Activated CD8-positive, alpha-beta T cell treated with anti-CD3 and anti-CD28 coated beads for 36 hours (primary cell): Measurements from ENCODE around the gene TMPRSS4. TPM values are rescaled to one million over a fixed set of nuclear protein-coding genes. Genes with fewer than 3 reads are reported as not detected.
A peak's percentile ranks its signal among the peaks of the same experiment; 100 is the strongest.

ENCODE experiments used
- ATAC-seq: fragments of 200-7000 bp; cut with Tn5 transposase; one replicate; pipeline ENCODE4 v1.10.0; 2021; ENCODE audit warnings: mild to moderate bottlenecking, moderate library complexity
- CTCF ChIA-PET: fragments of 350-600 bp; sonication (Branson Sonifier 250); formaldehyde crosslinking; loops from one replicate; lab custom pipeline; 2021; ENCODE audit warnings: antibody characterized with exemption; lab: Charles Lee
- POLR2A ChIA-PET: fragments of 350-600 bp; sonication (Branson Sonifier 250); formaldehyde crosslinking; loops from one replicate; lab custom pipeline; 2021; ENCODE audit warnings: antibody characterized with exemption; lab: Charles Lee
- DNase-seq: peaks from one replicate; pipeline ENCODE4 v3.0.0-alpha.2; 2020
- H3K27ac Mint-ChIP-seq: one replicate; pipeline ENCODE4 v1.8.0; 2021; ENCODE audit warnings: mild to moderate bottlenecking, mixed read lengths
- H3K27me3 Mint-ChIP-seq: one replicate; pipeline ENCODE4 v1.8.0; 2021; ENCODE audit warnings: mixed read lengths
- H3K36me3 Mint-ChIP-seq: one replicate; pipeline ENCODE4 v1.8.0; 2021; ENCODE audit warnings: low read depth, mixed read lengths
- H3K4me1 Mint-ChIP-seq: one replicate; pipeline ENCODE4 v1.8.0; 2021; ENCODE audit warnings: low read depth, mixed read lengths
- H3K4me3 Mint-ChIP-seq: one replicate; pipeline ENCODE4 v1.8.0; 2021; ENCODE audit warnings: mild to moderate bottlenecking, moderate library complexity, mixed read lengths
- H3K9me3 Mint-ChIP-seq: one replicate; pipeline ENCODE4 v1.8.0; 2021; ENCODE audit warnings: mixed read lengths
- CTCF ChIP-seq: fragments of 200-600 bp; IDR thresholded peaks from one replicate; pipeline ENCODE4 v1.8.0; 2022; ENCODE audit warnings: antibody characterized with exemption, mild to moderate bottlenecking
- intact Hi-C: fragments of 100-400 bp; cut with micrococcal nuclease; formaldehyde crosslinking; loops from one replicate; pipeline ENCODE4 v1.10.0; 2022
- total RNA-seq, 2 experiments: library from RNA; stranded (reverse); gene quantifications; one replicate each; pipeline ENCODE4 v1.2.3, GENCODE V29; 2021

Gene TMPRSS4
- not detected for total RNA-seq

GRCh38 chr11:118076754-118077281 lies at the start of gene TMPRSS4:
Gene TMPRSS4 (plus strand): TSS chr11:118077078. CDS start chr11:118077303, 225 bp downstream.
- TF ChIP-seq CTCF = no peak
- CTCF ChIA-PET = interaction anchor here (0.6 to 1.1 kb wide), 2 partner anchors 24 to 232 kb away, joined by 3 read pairs; no protein-coding TSS in a partner anchor
- Mint-ChIP-seq H3K27ac (peak within 1 kb of the TSS; percentile 5), H3K9me3 (no peaks in the 10 kb centered on the region), H3K36me3 (no peaks in the 10 kb centered on the region), H3K4me1 (no peaks in the 10 kb centered on the region), H3K4me3 (no peak within 1 kb of the TSS), H3K27me3 (no peaks in the 10 kb centered on the region)
- intact Hi-C loops = no loop called here
- ATAC-seq = no peak
- POLR2A ChIA-PET = no interaction called here
- no peak for DNase-seq

GRCh38 chr11:118027694-118028093 lies 49.2 kb upstream of the TMPRSS4 start:
- Mint-ChIP-seq H3K4me1 (peaks cover 26% of the 10 kb centered on the region), H3K9me3 (peaks cover 4% of the 10 kb centered on the region), H3K36me3 (no peaks in the 10 kb centered on the region), H3K4me3 (no peak overlapping the region), H3K27me3 (no peaks in the 10 kb centered on the region), H3K27ac (no peak overlapping the region)
- no peak for DNase-seq
- intact Hi-C loops = no loop called here
- ChIA-PET POLR2A (interaction anchor here (0.7 kb wide), 1 partner anchor 12 kb away, joined by 3 read pairs; no protein-coding TSS in a partner anchor), CTCF (interaction anchor here (1.0 to 1.1 kb wide), 3 partner anchors 12 to 77 kb away, joined by 3 to 6 read pairs (median 3); no protein-coding TSS in a partner anchor)
- no peak for ATAC-seq
- no peak for TF ChIP-seq CTCF

- peaks cover 4% of the 10 kb centered on the region for H3K9me3 Mint-ChIP-seq
- H3K4me3 Mint-ChIP-seq = no peak overlapping the region
- DNase-seq (no peak), ATAC-seq (no peak)
- intact Hi-C loops = no loop called here
- H3K27ac Mint-ChIP-seq = no peak overlapping the region
- H3K36me3 Mint-ChIP-seq = no peaks in the 10 kb centered on the region
- no peak for TF ChIP-seq CTCF
- no peaks in the 10 kb centered on the region for H3K27me3 Mint-ChIP-seq
- ChIA-PET CTCF (interaction anchor here (0.7 to 3.0 kb wide), 6 partner anchors 8 to 184 kb away, joined by 3 to 23 read pairs (median 3); no protein-coding TSS in a partner anchor), POLR2A (interaction anchor here (1.1 kb wide), 1 partner anchor 12 kb away, joined by 4 read pairs; no protein-coding TSS in a partner anchor)
- H3K4me1 Mint-ChIP-seq = peaks cover 34% of the 10 kb centered on the region
Measured at GRCh38 chr11:118028626-118029025, 48.3 kb upstream of the TMPRSS4 start.

- ATAC-seq (peak; percentile 49), DNase-seq (no peak)
- H3K9me3 Mint-ChIP-seq = peaks cover 4% of the 10 kb centered on the region
- peaks cover 33% of the 10 kb centered on the region for H3K4me1 Mint-ChIP-seq
- intact Hi-C loops = no loop called here
- ChIA-PET CTCF (no interaction called here), POLR2A (interaction anchor here (1.9 kb wide), 1 partner anchor 31 kb away, joined by 5 read pairs; no protein-coding TSS in a partner anchor)
- H3K27ac Mint-ChIP-seq = peak overlapping the region; percentile 74
- H3K27me3 Mint-ChIP-seq = no peaks in the 10 kb centered on the region
- H3K36me3 Mint-ChIP-seq = no peaks in the 10 kb centered on the region
- no peak overlapping the region for H3K4me3 Mint-ChIP-seq
- no peak for TF ChIP-seq CTCF
Measured at GRCh38 chr11:118033443-118033842, 43.4 kb upstream of the TMPRSS4 start.

- CTCF ChIA-PET = interaction anchor here (1.3 to 1.6 kb wide), 2 partner anchors 9 to 11 kb away, joined by 4 to 6 read pairs; no protein-coding TSS in a partner anchor
- POLR2A ChIA-PET = interaction anchor here (0.7 to 2.7 kb wide), 4 partner anchors 9 to 45 kb away, joined by 3 to 17 read pairs (median 4); no protein-coding TSS in a partner anchor
- DNase-seq = no peak
- Mint-ChIP-seq H3K36me3 (no peaks in the 10 kb centered on the region), H3K9me3 (no peaks in the 10 kb centered on the region), H3K27ac (peak overlapping the region; percentile 77), H3K27me3 (no peaks in the 10 kb centered on the region), H3K4me1 (peaks cover 74% of the 10 kb centered on the region), H3K4me3 (peak overlapping the region; percentile 1)
- intact Hi-C loops = no loop called here
- TF ChIP-seq CTCF = no peak
- no peak for ATAC-seq
Measured at GRCh38 chr11:118042141-118042540, 34.7 kb upstream of the TMPRSS4 start.
